Spleen (tissue), 11 donors: ENCODE results near the gene MAGI3. TPM values are rescaled to one million over a fixed set of nuclear protein-coding genes. Genes with fewer than 3 reads are reported as not detected.

Source experiments
- DNase-seq: peaks from one replicate; pipeline ENCODE4 v3.0.0-alpha.2; 2020
- H3K27ac ChIP-seq, 8 donors: fragments of 200-600 bp; sonication (generic) in 7 of 8; 1 replicate in 4 of 8; 2 replicates in 4 of 8; pipeline versions ENCODE4 v1.5.0 to v1.8.0; 2016 to 2021; ENCODE audit warnings: inconsistent platforms in 4 of 8, mild to moderate bottlenecking in 4 of 8, moderate library complexity in 1 of 8
- H3K27me3 ChIP-seq, 7 donors: fragments of 200-600 bp; sonication (generic) in 6 of 7; replicated peaks in 1 of 7; 1 replicate in 4 of 7; 2 replicates in 3 of 7; pipeline versions ENCODE4 v1.5.0 to v1.8.0; 2016 to 2021; ENCODE audit warnings: inconsistent platforms in 3 of 7, mild to moderate bottlenecking in 1 of 7
- H3K36me3 ChIP-seq, 6 donors: fragments of 200-600 bp; sonication (generic) in 5 of 6; 1 replicate in 4 of 6; 2 replicates in 2 of 6; pipeline versions ENCODE4 v1.5.0 to v1.8.0; 2016 to 2021; ENCODE audit warnings: inconsistent platforms in 2 of 6
- H3K4me1 ChIP-seq, 6 donors: fragments of 200-600 bp; sonication (generic) in 5 of 6; 1 replicate in 3 of 6; 2 replicates in 3 of 6; pipeline versions ENCODE4 v1.5.0 to v1.8.0; 2016 to 2021; ENCODE audit warnings: inconsistent platforms in 3 of 6
- H3K4me3 ChIP-seq, 8 donors: fragments of 200-600 bp; sonication (generic) in 7 of 8; 1 replicate in 4 of 8; 2 replicates in 4 of 8; pipeline versions ENCODE4 v1.5.0 to v1.8.0; 2016 to 2021; ENCODE audit warnings: inconsistent platforms in 4 of 8, mild to moderate bottlenecking in 4 of 8, moderate library complexity in 2 of 8
- H3K9me3 ChIP-seq, 8 donors: fragments of 200-600 bp; sonication (generic) in 7 of 8; 1 replicate in 4 of 8; 2 replicates in 4 of 8; pipeline versions ENCODE4 v1.5.0 to v1.8.0; 2016 to 2021; ENCODE audit warnings: inconsistent platforms in 4 of 8
- CTCF ChIP-seq, 11 experiments: fragments of 200-600 bp in 7 of 11; fragments of 450-650 bp in 4 of 11; sonication (generic) in 4 of 11; IDR thresholded peaks in 8 of 11; conservative IDR thresholded peaks in 3 of 11; 1 replicate in 7 of 11; 2 replicates in 4 of 11; pipeline versions ENCODE4 v1.4.0 to v1.8.0; 2016 to 2021; ENCODE audit warnings: antibody characterized with exemption in 11 of 11, inconsistent platforms in 4 of 11, mild to moderate bottlenecking in 1 of 11
- POLR2A ChIP-seq, 3 donors: fragments of 450-650 bp; IDR thresholded peaks; one replicate each; pipeline ENCODE4 v1.5.1; 2017; ENCODE audit warnings: antibody characterized with exemption in 3 of 3, mild to moderate bottlenecking in 1 of 3
- POLR2AphosphoS5 ChIP-seq, 3 donors: sonication (generic); formaldehyde crosslinking; IDR thresholded peaks; one replicate each; pipeline ENCODE4 v1.5.1; 2017; ENCODE audit warnings: antibody characterized with exemption in 3 of 3
- WGBS, 5 donors: extraction: QIAGEN DNeasy Blood & Tissue Kit in 3 of 5; methylation state at CpG; one replicate each; pipeline versions ENCODE4 v1.1.5 to v1.1.7; 2013 to 2018; 5-methylcytosine and 5-hydroxymethylcytosine counted together
- intact Hi-C: fragments of 100-400 bp; cut with DNase I; formaldehyde crosslinking; loops from one replicate; pipeline ENCODE4 v1.15.0; 2023; ENCODE audit warnings: low total_unique reads
- polyA plus RNA-seq, 3 donors: library from polyadenylated mRNA; stranded (reverse); fragments of 200-250 nt; gene quantifications; one replicate each; pipeline ENCODE4 v1.2.1, GENCODE V29; 2013
- total RNA-seq, 7 donors: library from RNA; depleted of rRNA in 3 of 7; stranded (reverse); fragments of >200 nt in 3 of 7; fragmentation: NEBNext Ultra II Directional in 4 of 7; extraction: Animal tissue kit (Norgen Biotek cat#: 25700) in 4 of 7; gene quantifications; one replicate each; pipeline versions ENCODE4 v1.1.0 to v1.2.1, GENCODE V29; 2016 to 2021
- donor health status: healthy with polysubstance abuse.
- donor health status: DM: no; HTN: no; CAD: no; lungs with moderate emphysema.
- donor health status: DM: no; HTN: no; CAD: no.
- donor health status: Bipolar disorder and iron deficiency.
- donor health status: healthy.
- donor health status: DM: no; HTN: no; CAD: no.
- donor health status: DM: yes; HTN: yes; CAD: no.

MAGI3 gene
- total and polyA plus RNA-seq, 10 donors: 0.74 to 16.3 (median 9.9) TPM

GRCh38 chr1:113666126-113666525 is 275.8 kb downstream of the MAGI3 start:
- intact Hi-C loops: no loop called here
- DNase-seq: no peak
- H3K4me3 ChIP-seq: no peak overlapping the region
- no peak overlapping the region for H3K27ac ChIP-seq
- WGBS, 5 donors: 89 to 98% (median 98%) methylated on average over 2 of the region's 2 CpGs
- TF ChIP-seq CTCF (IDR thresholded peaks at IDR 0.05 in 8 of 11, conservative IDR thresholded peaks at IDR 0.05 in 3 of 11) (no peak), POLR2AphosphoS5 (IDR thresholded peaks at IDR 0.05) (no peak), POLR2A (IDR thresholded peaks at IDR 0.05) (no peak)
- H3K9me3 ChIP-seq: no peaks in the 10 kb centered on the region
- H3K36me3 ChIP-seq: no peaks in the 10 kb centered on the region
- H3K27me3 ChIP-seq: no peaks in the 10 kb centered on the region
- no peaks in the 10 kb centered on the region for H3K4me1 ChIP-seq

DNA sequence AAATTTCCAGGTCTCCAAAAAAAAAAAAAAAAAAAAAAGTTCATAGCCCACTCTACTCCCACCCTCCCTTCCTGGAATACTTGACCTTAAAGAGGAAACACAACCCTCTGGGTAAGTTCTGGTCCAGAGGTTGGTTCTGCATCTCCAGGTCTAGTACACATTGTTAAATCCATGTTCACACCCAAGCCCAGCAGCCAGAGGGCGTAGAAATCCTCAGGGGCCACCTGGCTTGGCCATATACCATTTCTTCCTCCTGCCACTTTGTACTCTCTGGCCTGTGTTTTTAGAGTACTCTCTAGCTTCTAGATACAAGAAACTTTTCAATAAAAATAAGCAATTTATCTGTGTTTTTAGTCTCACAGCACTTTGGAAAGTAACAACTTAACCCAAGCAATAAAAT is 279.7 kb downstream of the MAGI3 start:
- Histone ChIP-seq H3K27ac (no peak overlapping the region), H3K9me3 (no peaks in the 10 kb centered on the region), H3K36me3 (peaks cover 0 to 8% (median 0%) of the 10 kb centered on the region in 6 donors), H3K4me3 (no peak overlapping the region), H3K27me3 (no peaks in the 10 kb centered on the region), H3K4me1 (no peaks in the 10 kb centered on the region)
- intact Hi-C loops: no loop called here
- TF ChIP-seq CTCF (IDR thresholded peaks at IDR 0.05 in 8 of 11, conservative IDR thresholded peaks at IDR 0.05 in 3 of 11) (no peak), POLR2AphosphoS5 (IDR thresholded peaks at IDR 0.05) (no peak)
- no peak for DNase-seq
- WGBS, 5 donors: 79 to 96% (median 91%) methylated on average over 1 of the region's 1 CpG

DNA sequence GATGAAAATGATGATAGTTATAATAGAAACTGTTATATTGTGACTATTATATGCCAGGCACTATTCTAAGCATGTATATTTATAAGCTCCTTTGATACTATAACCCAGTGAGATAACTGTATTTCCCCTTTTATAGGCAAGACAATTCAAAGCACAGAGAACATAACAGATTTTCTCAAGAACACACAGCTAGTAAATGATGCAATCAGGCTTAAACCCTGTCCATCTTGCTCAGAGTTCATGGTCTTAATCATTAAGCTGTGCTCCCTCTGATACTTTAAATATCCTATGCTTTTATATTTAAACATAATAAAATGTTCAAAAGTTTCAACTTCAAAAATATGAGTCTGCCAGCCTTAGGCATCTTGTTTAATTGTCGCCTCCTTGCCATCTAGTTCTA is 280.3 kb downstream of the MAGI3 start:
- Histone ChIP-seq H3K27me3 (no peaks in the 10 kb centered on the region), H3K27ac (no peak overlapping the region), H3K4me3 (no peak overlapping the region), H3K36me3 (peaks cover 0 to 8% (median 0%) of the 10 kb centered on the region in 6 donors), H3K4me1 (no peaks in the 10 kb centered on the region), H3K9me3 (no peaks in the 10 kb centered on the region)
- TF ChIP-seq POLR2A (IDR thresholded peaks at IDR 0.05) (no peak), POLR2AphosphoS5 (IDR thresholded peaks at IDR 0.05) (no peak), CTCF (IDR thresholded peaks at IDR 0.05 in 8 of 11, conservative IDR thresholded peaks at IDR 0.05 in 3 of 11) (no peak)
- DNase-seq: no peak
- WGBS, 5 donors: 94 to 100% (median 97%) methylated on average over 1 of the region's 1 CpG
- intact Hi-C loops: no loop called here

DNA sequence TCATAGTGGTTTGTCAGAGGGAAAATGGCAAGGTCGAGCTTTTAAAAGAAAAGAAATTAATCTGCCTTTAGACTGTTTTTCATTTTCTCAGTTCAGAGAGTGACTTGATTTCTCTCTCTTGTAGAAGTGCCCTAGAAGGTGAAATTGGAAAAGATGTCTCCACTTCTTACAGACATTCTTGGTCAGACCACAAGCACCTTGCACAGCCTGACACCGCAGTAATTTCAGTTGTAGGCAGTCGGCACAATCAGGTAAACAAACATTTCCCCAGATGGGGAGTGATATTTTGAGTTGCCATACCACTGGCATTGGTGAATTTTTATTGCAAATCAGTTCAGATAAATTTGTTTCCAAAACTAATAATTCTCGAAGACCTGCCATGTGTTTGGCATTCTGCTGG is 282.2 kb downstream of the MAGI3 start:
- Histone ChIP-seq H3K9me3 (no peaks in the 10 kb centered on the region), H3K27me3 (no peaks in the 10 kb centered on the region), H3K4me3 (no peak overlapping the region), H3K27ac (no peak overlapping the region), H3K36me3 (peaks cover 0 to 8% (median 0%) of the 10 kb centered on the region in 6 donors), H3K4me1 (peaks cover 0 to 6% (median 3%) of the 10 kb centered on the region in 6 donors)
- 82 to 95% (median 91%) methylated on average over 4 of the region's 4 CpGs for WGBS, 5 donors
- TF ChIP-seq POLR2A (IDR thresholded peaks at IDR 0.05) (no peak), POLR2AphosphoS5 (IDR thresholded peaks at IDR 0.05) (no peak)
- DNase-seq: no peak
- intact Hi-C loops: no loop called here

DNA sequence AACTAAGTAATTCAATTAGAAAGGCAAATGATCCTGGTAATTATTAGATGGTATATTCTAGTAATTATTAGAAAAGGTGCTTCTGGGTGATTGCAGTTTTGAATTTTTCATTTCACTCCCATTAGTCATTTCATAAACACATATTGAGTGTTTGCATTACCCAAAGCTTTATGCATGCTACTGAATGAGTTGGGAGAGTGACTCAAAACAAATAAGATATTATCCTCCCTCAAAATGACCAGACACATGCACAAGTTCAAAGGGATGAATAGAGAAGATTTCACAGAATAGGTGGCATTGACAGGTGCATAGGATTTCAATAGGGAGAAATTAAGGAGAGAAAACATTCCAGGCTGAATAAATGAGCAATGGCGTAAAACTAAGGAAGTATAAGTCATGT is 284.3 kb downstream of the MAGI3 start:
- WGBS, 5 donors: 80 to 95% (median 89%) methylated on average over 1 of the region's 1 CpG
- H3K27ac ChIP-seq: no peak overlapping the region
- no peak overlapping the region for H3K4me3 ChIP-seq
- DNase-seq: no peak
- H3K4me1 ChIP-seq: peaks cover 0 to 9% (median 6%) of the 10 kb centered on the region in 6 donors
- TF ChIP-seq POLR2A (IDR thresholded peaks at IDR 0.05) (no peak), POLR2AphosphoS5 (IDR thresholded peaks at IDR 0.05) (no peak), CTCF (IDR thresholded peaks at IDR 0.05 in 8 of 11, conservative IDR thresholded peaks at IDR 0.05 in 3 of 11) (no peak)
- H3K9me3 ChIP-seq: no peaks in the 10 kb centered on the region
- intact Hi-C loops: no loop called here
- H3K27me3 ChIP-seq: no peaks in the 10 kb centered on the region
- peaks cover 0 to 8% (median 0%) of the 10 kb centered on the region in 6 donors for H3K36me3 ChIP-seq
